Measurements from ENCODE around the gene HAO2. TPM values are rescaled to one million over a fixed set of nuclear protein-coding genes. Genes with fewer than 3 reads are reported as not detected.

Gene HAO2
- total and polyA plus RNA-seq, 12 donors, result 0.17 to 4.8 (median 0.86) TPM; not detected in 4

- H3K4me1 ChIP-seq (replicated peaks in 1 of 2), result peaks cover 7 to 12% of the 10 kb centered on the region in 2 donors
- no peak for TF ChIP-seq POLR2A (IDR thresholded peaks at IDR 0.05)
- peak in 5 of 6 experiments; percentile 12 to 35 (median 28) for TF ChIP-seq CTCF (IDR thresholded peaks at IDR 0.05)
- H3K27ac ChIP-seq, result peak overlapping the region in 2 of 5 donors; percentile 6 to 63
- no peaks in the 10 kb centered on the region for H3K36me3 ChIP-seq (replicated peaks in 1 of 2)
- peak overlapping the region in 3 of 4 donors; percentile 18 to 61 (median 27) for H3K4me3 ChIP-seq
- H3K9me3 ChIP-seq (replicated peaks in 1 of 3), result no peaks in the 10 kb centered on the region
- no peaks in the 10 kb centered on the region for H3K27me3 ChIP-seq
- WGBS, 4 donors, result 4 to 7% (median 6%) methylated on average over 17 to 34 of the region's 34 CpGs
- peak; percentile 42 to 67 (median 61) for DNase-seq
- intact Hi-C loops (cut with DNase I), result no loop called here
Measured at GRCh38 chr1:119327450-119328155, 41.0 kb upstream of the HAO2 start.

DNA sequence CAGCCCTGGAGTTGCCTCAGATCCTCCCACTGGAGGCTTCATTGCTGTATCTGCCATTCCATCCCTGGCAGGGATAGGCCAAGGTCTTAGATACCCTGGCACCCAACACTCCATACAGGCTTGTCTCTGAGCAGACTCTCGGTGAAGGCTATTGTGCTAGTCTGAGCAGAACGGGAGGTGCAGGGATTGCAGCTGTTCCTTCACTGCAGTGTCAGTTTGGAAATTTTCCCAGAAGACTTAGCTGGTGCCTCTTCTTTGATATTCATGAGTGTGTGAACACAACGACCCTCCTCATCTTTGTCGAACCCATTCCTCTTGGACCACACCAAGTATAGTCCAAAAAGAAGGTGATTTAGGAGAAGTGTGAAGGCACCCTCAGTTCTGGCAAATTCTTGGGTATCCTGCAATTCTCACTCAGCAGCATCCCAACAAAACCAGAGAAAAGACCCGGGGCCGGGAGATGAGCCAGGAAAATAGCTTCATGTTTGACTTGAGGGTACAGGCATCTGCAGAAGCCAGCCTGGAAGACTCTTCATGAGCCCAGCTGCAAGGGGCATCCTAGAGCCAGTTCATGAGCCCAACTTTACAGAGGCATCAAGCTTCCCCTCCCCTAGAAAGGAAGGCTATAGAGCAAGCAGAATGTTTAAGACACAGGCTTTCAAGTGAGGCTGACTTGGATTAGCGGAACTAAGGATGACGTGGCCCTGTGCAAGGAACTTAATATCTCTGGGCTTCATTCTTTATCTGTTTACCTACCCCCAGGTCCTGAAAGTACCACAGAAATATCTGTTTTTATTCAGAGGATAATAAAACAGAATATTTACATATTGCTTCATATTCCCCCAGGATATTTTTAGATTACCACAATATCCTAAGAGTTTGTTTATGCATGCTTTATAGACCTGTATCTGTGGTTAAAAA is 38.8 kb upstream of the HAO2 start:
- H3K4me1 ChIP-seq (replicated peaks in 1 of 2), result peaks cover 7 to 12% of the 10 kb centered on the region in 2 donors
- intact Hi-C loops (cut with DNase I), result no loop called here
- no peaks in the 10 kb centered on the region for H3K27me3 ChIP-seq
- H3K9me3 ChIP-seq (replicated peaks in 1 of 3), result no peaks in the 10 kb centered on the region
- no peak overlapping the region for H3K4me3 ChIP-seq
- peak in 1 of 7 donors; percentile 16 for DNase-seq
- TF ChIP-seq CTCF (IDR thresholded peaks at IDR 0.05) (no peak), POLR2A (IDR thresholded peaks at IDR 0.05) (no peak)
- WGBS, 4 donors, result 68 to 73% (median 69%) methylated on average over 7 to 8 of the region's 8 CpGs
- no peaks in the 10 kb centered on the region for H3K36me3 ChIP-seq (replicated peaks in 1 of 2)
- no peak overlapping the region for H3K27ac ChIP-seq

GRCh38 chr1:119330466-119331189 is 38.0 kb upstream of the HAO2 start:
- 63 to 67% (median 65%) methylated on average over 6 of the region's 6 CpGs for WGBS, 4 donors
- intact Hi-C loops (cut with DNase I), result no loop called here
- H3K9me3 ChIP-seq (replicated peaks in 1 of 3), result no peaks in the 10 kb centered on the region
- TF ChIP-seq CTCF (IDR thresholded peaks at IDR 0.05) (no peak), POLR2A (IDR thresholded peaks at IDR 0.05) (no peak)
- no peak for DNase-seq
- no peaks in the 10 kb centered on the region for H3K27me3 ChIP-seq
- no peak overlapping the region for H3K27ac ChIP-seq
- H3K4me3 ChIP-seq, result no peak overlapping the region
- H3K4me1 ChIP-seq (replicated peaks in 1 of 2), result peaks cover 7 to 12% of the 10 kb centered on the region in 2 donors
- no peaks in the 10 kb centered on the region for H3K36me3 ChIP-seq (replicated peaks in 1 of 2)

GRCh38 chr1:119331190-119331515 is 37.4 kb upstream of the HAO2 start:
- no peaks in the 10 kb centered on the region for H3K36me3 ChIP-seq (replicated peaks in 1 of 2)
- H3K27me3 ChIP-seq, result no peaks in the 10 kb centered on the region
- no peaks in the 10 kb centered on the region for H3K9me3 ChIP-seq (replicated peaks in 1 of 3)
- H3K4me3 ChIP-seq, result no peak overlapping the region
- no peak overlapping the region for H3K27ac ChIP-seq
- DNase-seq, result no peak
- intact Hi-C loops (cut with DNase I), result no loop called here
- 64 to 73% (median 68%) methylated on average over 6 of the region's 6 CpGs for WGBS, 4 donors
- TF ChIP-seq POLR2A (IDR thresholded peaks at IDR 0.05), result no peak
- TF ChIP-seq CTCF (IDR thresholded peaks at IDR 0.05), result no peak
- peaks cover 7 to 12% of the 10 kb centered on the region in 2 donors for H3K4me1 ChIP-seq (replicated peaks in 1 of 2)

All from adrenal gland (tissue), 12 donors.